ENCODE data around the gene TBC1D2.

Gene TBC1D2

DNA sequence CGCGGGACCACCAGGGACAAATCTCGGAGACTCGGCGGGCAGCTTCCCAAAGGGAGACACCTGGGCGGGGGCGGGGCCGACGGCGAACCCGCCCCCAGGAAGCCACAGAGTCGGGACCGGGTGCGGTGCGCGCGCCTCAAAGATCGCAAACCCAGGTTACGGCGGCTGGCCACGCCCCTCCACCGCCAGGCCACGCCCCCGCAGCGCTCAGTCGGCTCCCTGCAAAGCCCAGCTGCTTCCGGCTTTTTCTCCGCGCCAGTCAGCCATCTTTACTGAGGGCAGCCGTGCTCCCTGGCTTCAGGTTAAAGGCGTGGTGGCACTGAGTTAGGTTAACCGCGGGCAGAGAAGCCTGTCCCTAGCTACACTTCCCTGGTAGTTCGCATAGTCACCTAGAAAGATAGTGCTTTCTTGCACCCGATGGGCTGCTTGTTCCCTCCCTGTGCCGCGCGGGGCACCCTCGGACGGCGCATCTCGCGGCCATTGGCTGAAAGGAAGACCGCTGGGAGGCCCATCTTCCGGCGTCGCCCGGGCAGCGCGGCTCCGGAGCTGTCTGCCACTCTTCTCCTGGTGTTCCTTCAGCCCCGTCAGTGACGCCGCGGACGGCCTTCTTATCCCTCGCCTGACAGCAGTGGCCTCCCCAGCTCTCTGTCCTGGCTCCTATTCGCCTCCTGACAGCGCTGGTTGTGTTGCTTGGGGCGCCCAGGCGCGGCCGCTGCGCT, at the start of gene TBC1D2 (continued):
- TF ChIP-seq ZBTB6 (tag by site-specific recombination; IDR thresholded peaks at IDR 0.05) (peak; percentile 20; the same call in 1 of the 2 replicates), ZNF239 (tag by site-specific recombination; IDR thresholded peaks at IDR 0.05) (no peak), ZNF350 (tag by site-specific recombination; IDR thresholded peaks at IDR 0.05) (no peak), ZNF473 (tag by site-specific recombination; IDR thresholded peaks at IDR 0.05) (no peak), PRDM1 (tag by site-specific recombination; IDR thresholded peaks at IDR 0.05) (no peak), ZNF335 (tag by site-specific recombination; conservative IDR thresholded peaks at IDR 0.05) (peak; percentile 99), ZNF558 (tag by site-specific recombination; IDR thresholded peaks at IDR 0.05) (no peak), ZNF488 (tag by site-specific recombination; IDR thresholded peaks at IDR 0.05) (no peak), ZNF24 (tag by site-specific recombination; IDR thresholded peaks at IDR 0.05) (peak; percentile 46; the same call in 1 of the 2 replicates), ZNF596 (tag by site-specific recombination; IDR thresholded peaks at IDR 0.05) (no peak), ZNF274 (IDR thresholded peaks at IDR 0.05; ENCODE audit: low read length) (no peak), ZNF274 (tag by site-specific recombination; IDR thresholded peaks at IDR 0.05; ENCODE audit: borderline replicate concordance) (no peak), ZNF398 (tag by site-specific recombination; IDR thresholded peaks at IDR 0.05) (no peak), ZNF548 (tag by site-specific recombination; IDR thresholded peaks at IDR 0.05) (no peak), ZBTB11 (tag by site-specific recombination; conservative IDR thresholded peaks at IDR 0.05; ENCODE audit: low read depth) (peak; percentile 92), YY1 (tag by site-specific recombination; IDR thresholded peaks at IDR 0.05) (peak; percentile 98), ZNF114 (tag by site-specific recombination; IDR thresholded peaks at IDR 0.05) (no peak), ZNF341 (tag by site-specific recombination; IDR thresholded peaks at IDR 0.05; ENCODE audit: low read depth) (peak; percentile 80), MZF1 (tag by site-specific recombination; IDR thresholded peaks at IDR 0.05; ENCODE audit: borderline replicate concordance) (no peak), HOXD13 (CRISPR knock-in tag; IDR thresholded peaks at IDR 0.05; ENCODE audit: borderline replicate concordance) (0 out of 2 replicates have a peak, but pooled peaks have one; percentile 10), ZNF629 (tag by site-specific recombination; IDR thresholded peaks at IDR 0.05) (peak; percentile 78; the same call in 1 of the 2 replicates), ZNF266 (tag by site-specific recombination; IDR thresholded peaks at IDR 0.05; ENCODE audit: low read depth) (no peak), HOXC10 (CRISPR knock-in tag; IDR thresholded peaks at IDR 0.05) (0 out of 2 replicates have a peak, but pooled peaks have one; percentile 34), ZNF544 (tag by site-specific recombination; IDR thresholded peaks at IDR 0.05) (no peak), ZXDB (tag by site-specific recombination; IDR thresholded peaks at IDR 0.05) (peak; percentile 95), ZNF76 (tag by site-specific recombination; IDR thresholded peaks at IDR 0.05; ENCODE audit: borderline replicate concordance, low read depth) (peak; percentile 90; the same call in 1 of the 2 replicates), ZNF660 (tag by site-specific recombination; IDR thresholded peaks at IDR 0.05) (peak; percentile 90), REPIN1 (tag by site-specific recombination; IDR thresholded peaks at IDR 0.05; ENCODE audit: low read depth) (0 out of 2 replicates have a peak, but pooled peaks have one; percentile 62), ZNF585B (tag by site-specific recombination; IDR thresholded peaks at IDR 0.05) (no peak)
- TF ChIP-seq, protein P1, sequence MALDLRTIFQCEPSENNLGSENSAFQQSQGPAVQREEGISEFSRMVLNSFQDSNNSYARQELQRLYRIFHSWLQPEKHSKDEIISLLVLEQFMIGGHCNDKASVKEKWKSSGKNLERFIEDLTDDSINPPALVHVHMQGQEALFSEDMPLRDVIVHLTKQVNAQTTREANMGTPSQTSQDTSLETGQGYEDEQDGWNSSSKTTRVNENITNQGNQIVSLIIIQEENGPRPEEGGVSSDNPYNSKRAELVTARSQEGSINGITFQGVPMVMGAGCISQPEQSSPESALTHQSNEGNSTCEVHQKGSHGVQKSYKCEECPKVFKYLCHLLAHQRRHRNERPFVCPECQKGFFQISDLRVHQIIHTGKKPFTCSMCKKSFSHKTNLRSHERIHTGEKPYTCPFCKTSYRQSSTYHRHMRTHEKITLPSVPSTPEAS (tag by site-specific recombination; IDR thresholded peaks at IDR 0.05), result no peak
- TF ChIP-seq, protein P2, sequence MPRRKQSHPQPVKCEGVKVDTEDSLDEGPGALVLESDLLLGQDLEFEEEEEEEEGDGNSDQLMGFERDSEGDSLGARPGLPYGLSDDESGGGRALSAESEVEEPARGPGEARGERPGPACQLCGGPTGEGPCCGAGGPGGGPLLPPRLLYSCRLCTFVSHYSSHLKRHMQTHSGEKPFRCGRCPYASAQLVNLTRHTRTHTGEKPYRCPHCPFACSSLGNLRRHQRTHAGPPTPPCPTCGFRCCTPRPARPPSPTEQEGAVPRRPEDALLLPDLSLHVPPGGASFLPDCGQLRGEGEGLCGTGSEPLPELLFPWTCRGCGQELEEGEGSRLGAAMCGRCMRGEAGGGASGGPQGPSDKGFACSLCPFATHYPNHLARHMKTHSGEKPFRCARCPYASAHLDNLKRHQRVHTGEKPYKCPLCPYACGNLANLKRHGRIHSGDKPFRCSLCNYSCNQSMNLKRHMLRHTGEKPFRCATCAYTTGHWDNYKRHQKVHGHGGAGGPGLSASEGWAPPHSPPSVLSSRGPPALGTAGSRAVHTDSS (tag by site-specific recombination; IDR thresholded peaks at IDR 0.05), result no peak
